HG03575 (cell line): ENCODE results near the gene C1orf52.
A peak's percentile ranks its signal among the peaks of the same experiment; 100 is the strongest.

Experiments
- ATAC-seq: cut with Tn5 transposase; IDR thresholded peaks from one replicate; pipeline ENCODE4 v1.9.1; 2021; ENCODE audit not compliant: unreplicated experiment, insufficient number of reproducible peaks, low FRiP score; ENCODE audit errors: extremely low read depth

The C1orf52 gene

DNA sequence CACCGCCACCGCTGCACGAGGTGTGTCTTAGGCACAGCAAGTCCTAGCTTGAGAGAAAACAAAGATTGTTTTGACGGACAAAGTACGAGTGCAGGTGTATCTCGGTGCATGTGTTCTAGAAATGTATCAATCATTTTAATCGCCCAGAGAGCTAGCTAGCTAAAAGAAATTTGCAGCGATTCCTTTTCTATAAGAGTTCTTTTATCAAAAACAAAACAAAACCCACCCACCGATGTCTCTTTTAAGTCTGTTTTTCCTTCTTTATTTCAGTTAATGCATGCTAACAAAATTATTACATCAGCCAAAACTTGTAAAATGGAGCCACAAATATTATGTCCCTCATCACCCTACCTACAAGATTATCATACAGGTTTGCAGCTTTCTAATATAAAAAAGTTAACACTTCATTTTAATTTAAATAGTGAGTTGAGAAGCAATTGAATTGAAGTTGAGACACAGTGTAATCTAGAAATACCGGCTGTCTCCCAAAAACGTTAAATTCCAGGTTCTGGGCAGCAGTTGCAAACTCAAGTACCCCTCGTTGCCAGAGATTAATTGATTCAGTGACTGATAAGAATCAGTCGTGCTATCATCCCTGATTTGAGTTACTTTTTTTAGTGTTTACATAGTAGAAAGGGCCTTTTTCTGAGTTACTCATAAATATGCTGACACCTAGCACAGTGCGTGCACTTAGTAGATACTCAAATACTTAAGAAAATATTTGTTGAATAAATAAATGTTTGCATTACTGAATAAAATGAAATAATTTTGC is 57.2 kb downstream of the C1orf52 start:
- no peak for ATAC-seq

DNA sequence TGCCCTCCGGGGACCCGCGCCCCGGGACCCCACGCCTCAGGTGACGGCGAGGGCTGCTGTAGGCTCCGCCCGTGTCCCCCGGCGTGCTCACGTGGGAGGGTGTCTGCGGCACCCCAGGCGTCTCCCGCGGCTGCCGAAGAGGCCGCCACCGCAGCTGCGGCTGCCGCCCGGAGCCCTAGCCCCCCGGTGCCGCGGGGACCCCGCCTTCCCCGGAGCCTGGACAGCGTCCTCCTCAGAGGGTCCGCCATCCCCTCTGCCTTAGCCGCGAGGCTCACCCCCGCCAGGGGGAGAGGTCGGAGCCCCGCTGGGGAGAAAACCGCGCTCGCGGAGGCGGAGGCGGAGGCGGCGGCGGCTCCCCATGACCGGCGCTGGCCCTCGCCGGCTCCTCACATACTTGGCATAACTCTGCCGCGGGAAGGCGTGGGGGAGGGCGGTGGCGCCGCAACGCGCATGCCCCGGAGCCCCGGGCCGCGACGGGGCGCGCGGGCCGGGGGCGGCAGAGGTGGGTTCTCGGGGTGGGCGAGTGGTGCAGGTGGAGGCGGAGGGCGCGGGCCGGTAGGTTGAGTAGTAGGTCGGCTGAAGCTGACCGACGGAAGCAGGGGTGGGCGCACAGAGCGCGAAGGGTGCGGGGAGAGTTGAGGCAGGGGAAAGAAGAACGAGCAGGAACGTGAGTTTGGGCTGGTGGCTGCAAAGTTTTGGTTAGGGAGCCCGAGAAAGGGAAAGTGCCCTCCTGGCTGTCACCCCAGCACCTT is 57.9 kb downstream of the C1orf52 start:
- ATAC-seq = peak; percentile 15

DNA sequence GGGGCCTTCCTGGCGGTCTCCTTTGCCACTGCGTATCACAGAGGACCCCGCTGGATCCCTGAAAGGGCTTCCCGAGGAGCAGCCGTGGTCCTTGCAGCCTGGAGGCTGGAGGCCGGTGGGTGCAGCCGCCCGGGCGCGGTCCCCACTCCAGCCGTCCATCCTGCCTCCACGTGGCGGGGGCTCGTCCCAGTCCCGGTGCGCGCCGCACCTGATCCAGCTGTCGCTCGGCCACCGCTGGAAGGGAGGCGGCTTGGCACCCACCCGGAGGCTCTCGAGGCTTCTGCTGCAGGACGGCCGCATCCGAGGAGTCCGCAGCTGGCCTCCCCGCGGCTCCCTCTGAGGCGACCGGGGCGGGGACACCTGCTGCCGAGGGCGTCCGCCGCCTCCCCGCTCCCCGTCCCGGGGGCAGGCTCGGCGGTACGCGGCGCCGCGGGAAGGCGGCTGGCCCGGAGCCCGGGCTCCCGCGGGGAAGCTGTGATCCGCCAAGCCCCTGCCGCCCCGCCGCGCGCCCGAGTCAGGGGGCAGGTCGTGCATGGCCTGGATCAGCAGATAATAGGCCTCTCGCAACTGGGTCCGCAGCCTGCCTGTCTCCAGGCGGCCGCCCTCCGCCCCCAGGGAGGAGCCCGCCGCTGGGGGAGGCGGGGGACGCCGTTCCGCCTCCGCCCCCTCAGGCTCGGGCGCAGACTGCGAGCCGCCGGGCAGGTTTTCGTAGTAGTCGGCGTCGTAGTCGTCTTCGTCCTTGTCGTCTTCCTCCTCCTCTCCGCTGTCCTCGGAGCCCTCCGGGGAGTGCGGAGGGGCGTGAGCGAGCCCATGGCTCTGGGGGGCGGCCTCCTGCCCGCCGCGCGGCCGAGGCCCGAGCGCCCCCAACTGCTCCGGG is 58.8 kb downstream of the C1orf52 start, which contains the start of gene SYDE2:
Gene SYDE2 (minus strand): TSS at position 554 of the 877 bp plus-strand sequence. CDS start 20 bp downstream, at position 534.
- ATAC-seq = peak; percentile 58
